Lower lobe of right lung (tissue), 2 donors: ENCODE measurements around the gene PAPLN. TPM values are rescaled to one million over a fixed set of nuclear protein-coding genes. Genes with fewer than 3 reads are reported as not detected.
A peak's percentile ranks its signal among the peaks of the same experiment; 100 is the strongest.

Source experiments
- ATAC-seq, 2 donors: fragments of 200-7000 bp; cut with Tn5 transposase; one replicate each; pipeline ENCODE4 v1.9.1; 2020 to 2022; ENCODE audit warnings: mild to moderate bottlenecking in 2 of 2, moderate library complexity in 2 of 2
- DNase-seq: peaks from one replicate; pipeline ENCODE4 v3.0.0-alpha.2; 2020
- H3K27ac ChIP-seq: fragments of 200-600 bp; one replicate; pipeline ENCODE4 v1.8.0; 2022
- H3K27me3 ChIP-seq: fragments of 200-600 bp; one replicate; pipeline ENCODE4 v1.8.0; 2022; ENCODE audit warnings: low read depth
- H3K36me3 ChIP-seq: fragments of 200-600 bp; one replicate; pipeline ENCODE4 v1.8.0; 2022; ENCODE audit warnings: mild to moderate bottlenecking
- H3K4me1 ChIP-seq: fragments of 200-600 bp; one replicate; pipeline ENCODE4 v1.8.0; 2022
- H3K4me3 ChIP-seq: fragments of 200-600 bp; one replicate; pipeline ENCODE4 v1.8.0; 2022; ENCODE audit warnings: mild to moderate bottlenecking
- H3K9me3 ChIP-seq: fragments of 200-600 bp; one replicate; pipeline ENCODE4 v1.8.0; 2022
- CTCF ChIP-seq: fragments of 200-600 bp; IDR thresholded peaks from one replicate; pipeline ENCODE4 v1.8.0; 2022; ENCODE audit warnings: antibody characterized with exemption, mild to moderate bottlenecking
- intact Hi-C: fragments of 100-400 bp; cut with DNase I; formaldehyde crosslinking; loops from one replicate; pipeline ENCODE4 v1.11.0; 2022
- total RNA-seq: library from RNA; stranded (reverse); fragmentation: NEBNext Ultra II Directional; extraction: Animal tissue kit (Norgen Biotek cat#: 25700); gene quantifications from one replicate; pipeline ENCODE4 v1.2.1, GENCODE V29; 2021
- donor health status: DM: no; HTN: yes; CAD: no; lungs with severe emphysema.

Gene PAPLN
- total RNA-seq, 1 donor from 2014 or later, result 10.7 TPM

GRCh38 chr14:73235531-73236155 lies 1.7 kb upstream of the PAPLN start:
- DNase-seq (no peak), ATAC-seq (no peak)
- no peak for TF ChIP-seq CTCF
- Histone ChIP-seq H3K4me3 (no peak overlapping the region), H3K4me1 (peaks cover 49% of the 10 kb centered on the region), H3K9me3 (no peaks in the 10 kb centered on the region), H3K27me3 (peaks cover 41% of the 10 kb centered on the region), H3K27ac (no peak overlapping the region), H3K36me3 (no peaks in the 10 kb centered on the region)
- intact Hi-C loops, result no loop called here

GRCh38 chr14:73236157-73236556 lies 1.1 kb upstream of the PAPLN start:
- TF ChIP-seq CTCF, result no peak
- ATAC-seq, result no peak
- H3K36me3 ChIP-seq, result no peaks in the 10 kb centered on the region
- H3K4me1 ChIP-seq, result peaks cover 54% of the 10 kb centered on the region
- H3K9me3 ChIP-seq, result no peaks in the 10 kb centered on the region
- no peak overlapping the region for H3K4me3 ChIP-seq
- H3K27me3 ChIP-seq, result peaks cover 45% of the 10 kb centered on the region
- H3K27ac ChIP-seq, result no peak overlapping the region
- DNase-seq, result no peak
- intact Hi-C loops, result no loop called here

- intact Hi-C loops, result no loop called here
- Histone ChIP-seq H3K4me1 (peaks cover 57% of the 10 kb centered on the region), H3K27ac (no peak overlapping the region), H3K9me3 (no peaks in the 10 kb centered on the region), H3K36me3 (no peaks in the 10 kb centered on the region), H3K4me3 (peak overlapping the region; percentile 64), H3K27me3 (peaks cover 45% of the 10 kb centered on the region)
- no peak for DNase-seq
- ATAC-seq, result no peak
- no peak for TF ChIP-seq CTCF
Observed at GRCh38 chr14:73236752-73237218, 521 bp upstream of the PAPLN start.

- Histone ChIP-seq H3K36me3 (no peaks in the 10 kb centered on the region), H3K4me1 (peaks cover 48% of the 10 kb centered on the region), H3K9me3 (no peaks in the 10 kb centered on the region), H3K27ac (peak overlapping the region; percentile 46), H3K27me3 (peaks cover 45% of the 10 kb centered on the region), H3K4me3 (peak overlapping the region; percentile 64)
- DNase-seq (no peak), ATAC-seq (peak; percentile 48 to 63)
- intact Hi-C loops, result no loop called here
- no peak for TF ChIP-seq CTCF
Observed at GRCh38 chr14:73237786-73238423, 599 bp downstream of the PAPLN start.

- H3K4me1 ChIP-seq, result peaks cover 48% of the 10 kb centered on the region
- H3K36me3 ChIP-seq, result no peaks in the 10 kb centered on the region
- H3K4me3 ChIP-seq, result peak overlapping the region; percentile 64
- no peak for TF ChIP-seq CTCF
- DNase-seq (no peak), ATAC-seq (peak; percentile 7 to 53)
- H3K9me3 ChIP-seq, result no peaks in the 10 kb centered on the region
- intact Hi-C loops, result no loop called here
- peaks cover 49% of the 10 kb centered on the region for H3K27me3 ChIP-seq
- H3K27ac ChIP-seq, result peak overlapping the region; percentile 46
Observed at GRCh38 chr14:73238424-73238852, 1.1 kb downstream of the PAPLN start.
